ENCODE data around the gene PTGDS.

- TF ChIP-seq POLR2AphosphoS5 (IDR thresholded peaks at IDR 0.05; ENCODE audit: low read depth, low read length) (no peak), POLR2A (IDR thresholded peaks at IDR 0.05; ENCODE audit: low read depth, low read length) (no peak)
Observed at GRCh38 chr9:136975644-136976043, 1.7 kb upstream of the PTGDS start.
